ENCODE data around the gene FURIN. TPM values are rescaled to one million over a fixed set of nuclear protein-coding genes. Genes with fewer than 3 reads are reported as not detected.

Gene FURIN
- total and polyA plus RNA-seq, 9 of the 15 experiments (the other 6 are each of a cell fraction or from before 2014, with no cell fraction given) = 0.92 to 99.9 (median 34.8) TPM

GRCh38 chr15:90872486-90873184, 4.2 kb downstream of the FURIN start (continued):
- 0 out of 2 replicates have a peak, but pooled peaks have one; percentile 34 for TF ChIP-seq ELF1 (tag; IDR thresholded peaks at IDR 0.05)
- TF ChIP-seq SAP30 (IDR thresholded peaks at IDR 0.05; ENCODE audit: borderline replicate concordance, insufficient read depth, low read depth, low read length, poor library complexity, severe bottlenecking) = peak; percentile 69
- no peak for TF ChIP-seq NFYB (IDR thresholded peaks at IDR 0.05; ENCODE audit: extremely low read depth, insufficient read length)
- peak; percentile 64 for TF ChIP-seq POLR2A (conservative IDR thresholded peaks at IDR 0.05)
- TF ChIP-seq, protein P1, sequence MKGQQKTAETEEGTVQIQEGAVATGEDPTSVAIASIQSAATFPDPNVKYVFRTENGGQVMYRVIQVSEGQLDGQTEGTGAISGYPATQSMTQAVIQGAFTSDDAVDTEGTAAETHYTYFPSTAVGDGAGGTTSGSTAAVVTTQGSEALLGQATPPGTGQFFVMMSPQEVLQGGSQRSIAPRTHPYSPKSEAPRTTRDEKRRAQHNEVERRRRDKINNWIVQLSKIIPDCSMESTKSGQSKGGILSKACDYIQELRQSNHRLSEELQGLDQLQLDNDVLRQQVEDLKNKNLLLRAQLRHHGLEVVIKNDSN (CRISPR knock-in tag; IDR thresholded peaks at IDR 0.05) = no peak
- TF ChIP-seq, protein P2, sequence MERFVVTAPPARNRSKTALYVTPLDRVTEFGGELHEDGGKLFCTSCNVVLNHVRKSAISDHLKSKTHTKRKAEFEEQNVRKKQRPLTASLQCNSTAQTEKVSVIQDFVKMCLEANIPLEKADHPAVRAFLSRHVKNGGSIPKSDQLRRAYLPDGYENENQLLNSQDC (CRISPR knock-in tag; IDR thresholded peaks at IDR 0.05) = no peak
- no peak for TF ChIP-seq PBX2 (CRISPR knock-in tag; IDR thresholded peaks at IDR 0.05; ENCODE audit: low read depth)
- TF ChIP-seq PBX2 (tag; conservative IDR thresholded peaks at IDR 0.05; ENCODE audit: low read depth) = 0 out of 2 replicates have a peak, but pooled peaks have one; percentile 7
- TF ChIP-seq RBBP5 (IDR thresholded peaks at IDR 0.05; ENCODE audit: borderline replicate concordance, insufficient read depth, low read length, poor library complexity, severe bottlenecking) = peak; percentile 8
- TF ChIP-seq, protein P3, sequence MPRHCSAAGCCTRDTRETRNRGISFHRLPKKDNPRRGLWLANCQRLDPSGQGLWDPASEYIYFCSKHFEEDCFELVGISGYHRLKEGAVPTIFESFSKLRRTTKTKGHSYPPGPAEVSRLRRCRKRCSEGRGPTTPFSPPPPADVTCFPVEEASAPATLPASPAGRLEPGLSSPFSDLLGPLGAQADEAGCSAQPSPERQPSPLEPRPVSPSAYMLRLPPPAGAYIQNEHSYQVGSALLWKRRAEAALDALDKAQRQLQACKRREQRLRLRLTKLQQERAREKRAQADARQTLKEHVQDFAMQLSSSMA (CRISPR knock-in tag; IDR thresholded peaks at IDR 0.05) = no peak
- TF ChIP-seq LCOR (CRISPR knock-in tag; IDR thresholded peaks at IDR 0.05) = 0 out of 2 replicates have a peak, but pooled peaks have one; percentile 30
- TF ChIP-seq TBP (optimal IDR thresholded peaks at IDR 0.05; ENCODE audit: low read depth, low read length) = peak; percentile 31
- TF ChIP-seq, protein P4, sequence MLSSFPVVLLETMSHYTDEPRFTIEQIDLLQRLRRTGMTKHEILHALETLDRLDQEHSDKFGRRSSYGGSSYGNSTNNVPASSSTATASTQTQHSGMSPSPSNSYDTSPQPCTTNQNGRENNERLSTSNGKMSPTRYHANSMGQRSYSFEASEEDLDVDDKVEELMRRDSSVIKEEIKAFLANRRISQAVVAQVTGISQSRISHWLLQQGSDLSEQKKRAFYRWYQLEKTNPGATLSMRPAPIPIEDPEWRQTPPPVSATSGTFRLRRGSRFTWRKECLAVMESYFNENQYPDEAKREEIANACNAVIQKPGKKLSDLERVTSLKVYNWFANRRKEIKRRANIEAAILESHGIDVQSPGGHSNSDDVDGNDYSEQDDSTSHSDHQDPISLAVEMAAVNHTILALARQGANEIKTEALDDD (IDR thresholded peaks at IDR 0.05) = 0 out of 2 replicates have a peak, but pooled peaks have one; percentile 7

Measured in K562 (cell line).